NB4 (cell line): ENCODE measurements around the gene DDAH1.

Experiments used
- POLR2A ChIP-seq: IDR thresholded peaks from 2 replicates; pipeline ENCODE4 v1.6.1; 2011; ENCODE audit warnings: mild to moderate bottlenecking; ENCODE audit not compliant: insufficient read length; ENCODE audit errors: extremely low read depth
- TF ChIP-seq, protein P1 (sequence below): IDR thresholded peaks from one replicate; pipeline ENCODE4 v1.5.1; 2012; ENCODE audit warnings: low read depth, low read length

GRCh38 chr1:85378534-85378933 is 86.4 kb downstream of the DDAH1 start:
- TF ChIP-seq, protein P1, sequence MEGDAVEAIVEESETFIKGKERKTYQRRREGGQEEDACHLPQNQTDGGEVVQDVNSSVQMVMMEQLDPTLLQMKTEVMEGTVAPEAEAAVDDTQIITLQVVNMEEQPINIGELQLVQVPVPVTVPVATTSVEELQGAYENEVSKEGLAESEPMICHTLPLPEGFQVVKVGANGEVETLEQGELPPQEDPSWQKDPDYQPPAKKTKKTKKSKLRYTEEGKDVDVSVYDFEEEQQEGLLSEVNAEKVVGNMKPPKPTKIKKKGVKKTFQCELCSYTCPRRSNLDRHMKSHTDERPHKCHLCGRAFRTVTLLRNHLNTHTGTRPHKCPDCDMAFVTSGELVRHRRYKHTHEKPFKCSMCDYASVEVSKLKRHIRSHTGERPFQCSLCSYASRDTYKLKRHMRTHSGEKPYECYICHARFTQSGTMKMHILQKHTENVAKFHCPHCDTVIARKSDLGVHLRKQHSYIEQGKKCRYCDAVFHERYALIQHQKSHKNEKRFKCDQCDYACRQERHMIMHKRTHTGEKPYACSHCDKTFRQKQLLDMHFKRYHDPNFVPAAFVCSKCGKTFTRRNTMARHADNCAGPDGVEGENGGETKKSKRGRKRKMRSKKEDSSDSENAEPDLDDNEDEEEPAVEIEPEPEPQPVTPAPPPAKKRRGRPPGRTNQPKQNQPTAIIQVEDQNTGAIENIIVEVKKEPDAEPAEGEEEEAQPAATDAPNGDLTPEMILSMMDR, result no peak
- no peak for TF ChIP-seq POLR2A
